ENCODE results near the gene PSMB8. TPM values are rescaled to one million over a fixed set of nuclear protein-coding genes. Genes with fewer than 3 reads are reported as not detected.
A peak's percentile ranks its signal among the peaks of the same experiment; 100 is the strongest.

Gene PSMB8
- total RNA-seq, result 100 to 1,000 TPM; 370 to 371 TPM

DNA sequence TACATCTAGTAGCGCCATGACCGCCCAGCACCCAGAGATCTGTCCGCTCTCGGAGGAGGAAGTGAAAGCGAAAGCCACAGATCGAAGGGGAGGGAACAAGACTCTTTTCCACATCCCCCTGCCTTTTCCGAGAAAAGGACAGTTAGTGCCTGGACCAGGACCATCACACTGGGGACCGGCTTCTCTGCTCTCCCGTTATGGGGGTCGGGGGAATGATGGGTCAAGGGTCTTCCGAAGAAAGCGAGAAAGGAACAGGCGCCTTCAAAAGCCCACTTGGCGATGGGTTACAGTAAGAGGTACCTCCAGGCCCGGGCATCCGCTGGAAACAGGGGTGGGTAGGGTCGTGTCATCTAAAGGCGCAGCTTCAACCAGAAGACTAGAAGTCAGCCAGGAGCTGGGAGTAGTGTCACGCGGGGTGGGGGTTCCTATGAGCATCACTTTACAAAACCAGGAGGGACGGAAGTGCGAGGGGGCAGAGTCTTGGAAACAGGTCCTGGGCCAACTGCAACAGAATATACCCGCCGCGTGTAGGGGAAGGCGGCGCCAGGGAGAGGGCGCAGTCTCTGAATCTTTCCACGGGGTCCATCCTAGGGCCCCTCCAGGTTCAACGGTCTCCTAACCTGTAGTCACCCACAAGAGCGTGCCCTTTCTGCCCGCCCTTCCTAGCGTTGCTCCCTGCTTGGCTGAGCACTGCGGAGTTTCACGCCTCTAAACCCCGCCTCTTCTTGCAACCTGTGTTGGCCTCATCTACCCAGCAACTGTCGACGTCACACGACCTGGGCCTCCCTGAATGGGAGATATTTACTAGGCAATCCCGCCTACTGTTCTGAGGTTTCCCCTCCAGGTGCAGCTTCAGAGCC lies at the start of gene PSMB8:
Gene PSMB8, minus strand, starts transcription at position 69 of the 860 bp plus-strand sequence. Its CDS starts 51 bp downstream, at position 18.
- Mint-ChIP-seq H3K9me3 (no peaks in the 10 kb centered on the region), H3K4me3 (peak within 1 kb of the TSS; percentile 97), H3K4me1 (ENCODE audit: low read depth) (peaks cover 63% of the 10 kb centered on the region), H3K36me3 (ENCODE audit: low read depth) (peaks cover 96% of the 10 kb centered on the region), H3K27me3 (no peaks in the 10 kb centered on the region), H3K27ac (peak within 1 kb of the TSS; percentile 99)
- CTCF ChIA-PET, result interaction anchor here (0.7 to 10.1 kb wide), 6 partner anchors 15 to 1324 kb away, joined by 3 to 400 read pairs (median 11); partner anchors contain the start of genes PSMB9 and TAP1
- DNase-seq, result peak; percentile 100
- intact Hi-C loops (cut with micrococcal nuclease), result loop anchor here (2.0 kb wide), 1 partner anchor 127 kb away; no protein-coding TSS in a partner anchor
- POLR2A ChIA-PET, result interaction anchor here (1.0 to 10.7 kb wide), 14 partner anchors 10 to 427 kb away, joined by 3 to 458 read pairs (median 8); partner anchors contain the start of genes BRD2, PSMB9, RPS18 and TAP1
- ATAC-seq, result peak; percentile 75
- no peak for TF ChIP-seq CTCF (IDR thresholded peaks at IDR 0.05)

DNA sequence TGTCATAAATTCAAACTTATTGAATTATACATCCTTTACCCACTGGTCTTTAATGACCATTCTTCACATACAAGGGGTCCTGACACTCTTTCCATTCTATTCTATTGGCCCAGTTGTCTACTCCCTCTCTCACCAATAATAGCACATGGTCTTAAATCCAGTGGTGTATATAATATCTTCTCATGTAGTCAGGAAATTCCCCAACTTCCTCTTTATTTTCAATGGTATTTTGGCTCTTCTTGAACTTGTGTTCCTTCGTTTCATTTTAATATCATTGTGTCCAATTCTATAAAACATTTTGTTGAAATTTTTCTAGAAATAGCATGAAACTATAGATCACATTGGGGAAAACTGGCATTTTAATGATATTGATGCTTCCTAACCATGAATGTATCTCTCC lies 47.0 kb upstream of the PSMB8 start:
- Mint-ChIP-seq H3K36me3 (ENCODE audit: low read depth) (peaks cover 4% of the 10 kb centered on the region), H3K27ac (no peak overlapping the region), H3K4me1 (ENCODE audit: low read depth) (peaks cover 14% of the 10 kb centered on the region), H3K9me3 (no peaks in the 10 kb centered on the region), H3K4me3 (no peak overlapping the region), H3K27me3 (no peaks in the 10 kb centered on the region)
- no peak for DNase-seq
- no peak for TF ChIP-seq CTCF (IDR thresholded peaks at IDR 0.05)
- ATAC-seq, result no peak
- ChIA-PET CTCF (interaction anchor here (1.0 to 7.6 kb wide), 5 partner anchors 19 to 94 kb away, joined by 4 to 60 read pairs (median 6); no protein-coding TSS in a partner anchor), POLR2A (interaction anchor here (0.6 kb wide), 1 partner anchor 51 kb away, joined by 3 read pairs; no protein-coding TSS in a partner anchor)
- intact Hi-C loops (cut with micrococcal nuclease), result loop anchor here (5.0 kb wide), 1 partner anchor 61 kb away; the partner anchor contains the start of gene HLA-DMA

DNA sequence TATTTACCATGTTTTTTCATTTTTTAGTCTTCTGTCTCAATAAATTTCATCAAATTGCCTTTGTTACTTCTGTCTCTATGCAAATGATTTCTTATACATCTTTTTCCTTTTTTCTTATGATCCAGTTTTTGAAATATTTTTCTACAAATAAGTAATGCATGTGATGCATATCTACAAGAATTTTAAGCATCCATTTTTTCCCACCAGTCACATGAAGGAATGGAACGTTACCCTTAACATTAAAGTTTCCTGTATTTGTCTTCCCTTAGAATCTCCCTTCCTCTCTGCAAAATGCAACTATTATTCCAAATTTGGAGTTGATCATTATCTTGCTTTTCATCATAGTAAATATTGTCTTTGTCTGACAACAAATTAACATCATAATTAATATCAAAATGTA lies 45.7 kb upstream of the PSMB8 start:
- Mint-ChIP-seq H3K27ac (no peak overlapping the region), H3K9me3 (no peaks in the 10 kb centered on the region)

DNA sequence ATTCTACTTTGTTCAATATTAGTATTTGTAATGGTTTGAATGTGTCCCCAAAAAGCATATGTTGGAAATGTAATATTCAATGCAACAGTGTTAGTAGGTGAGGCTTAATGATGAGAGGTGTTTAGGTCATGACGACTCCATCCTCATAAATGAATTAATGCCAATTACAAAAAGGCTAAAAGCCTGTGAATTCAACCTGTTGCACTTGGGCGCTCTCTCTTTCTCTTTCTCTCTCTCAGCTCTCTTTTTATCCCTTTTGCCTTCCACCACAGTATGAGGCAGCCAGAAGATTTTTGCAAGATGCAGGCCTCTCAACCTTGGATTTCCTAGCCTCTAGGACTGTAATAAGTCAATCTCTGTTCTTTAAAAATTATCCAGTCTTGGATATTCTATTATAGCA lies 44.7 kb upstream of the PSMB8 start:
- DNase-seq, result no peak
- Mint-ChIP-seq H3K27me3 (no peaks in the 10 kb centered on the region), H3K4me3 (no peak overlapping the region), H3K4me1 (ENCODE audit: low read depth) (peaks cover 4% of the 10 kb centered on the region), H3K9me3 (no peaks in the 10 kb centered on the region), H3K27ac (no peak overlapping the region), H3K36me3 (ENCODE audit: low read depth) (no peaks in the 10 kb centered on the region)
- no peak for ATAC-seq
- CTCF ChIA-PET, result interaction anchor here (1.1 to 1.8 kb wide), 2 partner anchors 45 to 96 kb away, joined by 6 to 9 read pairs; no protein-coding TSS in a partner anchor
- TF ChIP-seq CTCF (IDR thresholded peaks at IDR 0.05), result no peak
- intact Hi-C loops (cut with micrococcal nuclease), result no loop called here
- POLR2A ChIA-PET, result interaction anchor here (1.0 to 2.1 kb wide), 4 partner anchors 80 to 96 kb away, joined by 3 to 7 read pairs (median 3); partner anchors contain the start of gene BRD2

More for the DNA sequence above, 45.7 kb upstream of the PSMB8 start:
- no peaks in the 10 kb centered on the region for H3K36me3 Mint-ChIP-seq (ENCODE audit: low read depth)
- H3K4me3 Mint-ChIP-seq, result no peak overlapping the region
- ChIA-PET CTCF (interaction anchor here (1.0 to 1.8 kb wide), 7 partner anchors 18 to 95 kb away, joined by 3 to 10 read pairs (median 5); partner anchors contain the start of gene HLA-DMA), POLR2A (interaction anchor here (0.7 kb wide), 1 partner anchor 91 kb away, joined by 3 read pairs; no protein-coding TSS in a partner anchor)
- ATAC-seq, result no peak
- intact Hi-C loops (cut with micrococcal nuclease), result no loop called here
- TF ChIP-seq CTCF (IDR thresholded peaks at IDR 0.05), result no peak
- no peak for DNase-seq
- H3K27me3 Mint-ChIP-seq, result no peaks in the 10 kb centered on the region
- peaks cover 7% of the 10 kb centered on the region for H3K4me1 Mint-ChIP-seq (ENCODE audit: low read depth)
